Stomach (tissue), 4 donors: ENCODE results near the gene OXNAD1.

Source experiments
- CTCF ChIP-seq, 7 experiments: fragments of 450-650 bp in 4 of 7; fragments of 200-600 bp in 3 of 7; sonication (generic) in 3 of 7; IDR thresholded peaks; one replicate each; pipeline ENCODE4 v1.5.1; 2016 to 2019; ENCODE audit warnings: antibody characterized with exemption in 7 of 7, control low read depth in 2 of 7, mild to moderate bottlenecking in 1 of 7
- POLR2A ChIP-seq, 4 donors: fragments of 450-650 bp; IDR thresholded peaks; one replicate each; pipeline ENCODE4 v1.6.1; 2016; ENCODE audit warnings: antibody characterized with exemption in 4 of 4, control low read depth in 2 of 4, mild to moderate bottlenecking in 1 of 4, moderate library complexity in 1 of 4

DNA sequence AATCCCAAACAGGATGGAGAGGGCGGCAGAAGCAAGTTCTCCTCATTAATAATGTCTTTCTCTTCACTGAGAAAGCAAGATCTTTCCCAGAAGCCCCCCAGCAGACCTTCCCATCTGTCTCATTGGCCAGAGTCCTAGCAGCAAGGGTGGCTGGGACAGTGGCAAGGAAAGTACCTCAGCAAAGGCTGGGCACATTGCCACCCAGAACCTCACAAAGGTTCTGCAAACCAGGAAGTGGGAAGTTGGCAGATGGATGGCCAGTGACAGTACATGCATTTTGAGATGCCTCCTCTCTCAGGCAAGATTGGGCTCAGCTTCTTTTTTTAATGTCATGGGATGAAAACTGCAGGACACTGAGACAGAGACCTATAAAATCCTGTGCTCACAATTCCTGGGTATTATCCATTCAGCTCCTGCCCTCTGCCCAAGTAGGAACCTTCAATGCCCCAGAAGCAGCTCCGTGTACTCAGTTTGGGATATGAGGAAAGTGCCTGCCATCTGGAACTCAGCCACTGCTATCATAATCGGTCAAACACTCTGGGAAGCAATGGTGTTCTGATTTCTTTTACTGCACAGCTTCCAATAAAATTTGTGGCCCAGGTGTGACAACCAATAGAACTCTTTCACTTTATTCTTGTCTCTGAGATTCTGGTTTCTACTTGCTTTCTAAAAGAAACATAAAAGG is 25.8 kb upstream of the OXNAD1 start:
- TF ChIP-seq CTCF (IDR thresholded peaks at IDR 0.05) (no peak), POLR2A (IDR thresholded peaks at IDR 0.05) (no peak)
